Endothelial cell (in vitro differentiated cells): ENCODE results near the gene SLC23A2. TPM values are rescaled to one million over a fixed set of nuclear protein-coding genes. Genes with fewer than 3 reads are reported as not detected.

ENCODE experiments used
- DNase-seq: peaks from one replicate; pipeline ENCODE4 v3.0.0; 2021; ENCODE audit warnings: low spot score
- H3K27ac Mint-ChIP-seq: one replicate; pipeline ENCODE4 v1.8.0; 2021; ENCODE audit warnings: mixed read lengths, inconsistent platforms; ENCODE audit not compliant: unreplicated experiment
- H3K27me3 Mint-ChIP-seq: one replicate; pipeline ENCODE4 v1.8.0; 2021; ENCODE audit warnings: mild to moderate bottlenecking, moderate library complexity, mixed read lengths, inconsistent platforms; ENCODE audit not compliant: unreplicated experiment
- H3K36me3 Mint-ChIP-seq: one replicate; pipeline ENCODE4 v1.8.0; 2021; ENCODE audit warnings: mild to moderate bottlenecking, low read depth, mixed read lengths, inconsistent platforms; ENCODE audit not compliant: unreplicated experiment
- H3K4me1 Mint-ChIP-seq: one replicate; pipeline ENCODE4 v1.8.0; 2021; ENCODE audit warnings: mild to moderate bottlenecking, mixed read lengths, inconsistent platforms; ENCODE audit not compliant: unreplicated experiment
- H3K4me3 Mint-ChIP-seq: one replicate; pipeline ENCODE4 v1.8.0; 2021; ENCODE audit warnings: mild to moderate bottlenecking, mixed read lengths, inconsistent platforms; ENCODE audit not compliant: unreplicated experiment
- H3K9me3 Mint-ChIP-seq: one replicate; pipeline ENCODE4 v1.8.0; 2021; ENCODE audit warnings: mixed read lengths, inconsistent platforms; ENCODE audit not compliant: unreplicated experiment
- CTCF ChIP-seq: fragments of 200-600 bp; sonication (generic); IDR thresholded peaks from one replicate; pipeline ENCODE4 v1.5.0; 2021; ENCODE audit warnings: antibody characterized with exemption; ENCODE audit not compliant: unreplicated experiment
- total RNA-seq: library from RNA; stranded (reverse); fragmentation: NEBNext Ultra II Directional; extraction: Animal tissue kit (Norgen Biotek cat#: 25700); gene quantifications from one replicate; pipeline ENCODE4 v1.2.1, GENCODE V29; 2021; ENCODE audit not compliant: unreplicated experiment

The SLC23A2 gene
- total RNA-seq, 1 donor from 2014 or later, result 71.3 TPM

- no peak for TF ChIP-seq CTCF
- Mint-ChIP-seq H3K9me3 (no peaks in the 10 kb centered on the region), H3K4me1 (peaks cover 4% of the 10 kb centered on the region), H3K4me3 (no peak overlapping the region), H3K36me3 (peaks cover 14% of the 10 kb centered on the region), H3K27me3 (no peaks in the 10 kb centered on the region), H3K27ac (no peak overlapping the region)
- no peak for DNase-seq
Measured at GRCh38 chr20:4966826-4967751, 34.2 kb downstream of the SLC23A2 start.

GRCh38 chr20:4962241-4962855, 39.0 kb downstream of the SLC23A2 start:
- no peak for TF ChIP-seq CTCF
- DNase-seq, result no peak
- Mint-ChIP-seq H3K27me3 (peaks cover 1% of the 10 kb centered on the region), H3K4me1 (peaks cover 17% of the 10 kb centered on the region), H3K9me3 (no peaks in the 10 kb centered on the region), H3K36me3 (peaks cover 9% of the 10 kb centered on the region), H3K27ac (peak overlapping the region; percentile 33), H3K4me3 (peak overlapping the region; percentile 39)

- Mint-ChIP-seq H3K36me3 (peaks cover 9% of the 10 kb centered on the region), H3K27me3 (peaks cover 1% of the 10 kb centered on the region), H3K27ac (peak overlapping the region; percentile 69), H3K9me3 (no peaks in the 10 kb centered on the region), H3K4me3 (no peak overlapping the region), H3K4me1 (peaks cover 17% of the 10 kb centered on the region)
- DNase-seq, result no peak
- TF ChIP-seq CTCF, result no peak
Measured at GRCh38 chr20:4961746-4962145, 39.6 kb downstream of the SLC23A2 start.

GRCh38 chr20:4959592-4959991, 41.7 kb downstream of the SLC23A2 start:
- no peak for TF ChIP-seq CTCF
- H3K4me3 Mint-ChIP-seq, result no peak overlapping the region
- H3K4me1 Mint-ChIP-seq, result peaks cover 21% of the 10 kb centered on the region
- DNase-seq, result no peak
- H3K27me3 Mint-ChIP-seq, result peaks cover 1% of the 10 kb centered on the region
- H3K27ac Mint-ChIP-seq, result no peak overlapping the region
- no peaks in the 10 kb centered on the region for H3K9me3 Mint-ChIP-seq
- H3K36me3 Mint-ChIP-seq, result peaks cover 9% of the 10 kb centered on the region

- Mint-ChIP-seq H3K4me3 (no peak overlapping the region), H3K27me3 (peaks cover 1% of the 10 kb centered on the region), H3K36me3 (peaks cover 9% of the 10 kb centered on the region), H3K9me3 (no peaks in the 10 kb centered on the region), H3K4me1 (peaks cover 21% of the 10 kb centered on the region), H3K27ac (no peak overlapping the region)
- no peak for DNase-seq
- no peak for TF ChIP-seq CTCF
Measured at GRCh38 chr20:4957939-4958362, 43.4 kb downstream of the SLC23A2 start.
